OCI-LY7 (cell line): ENCODE results near the gene CFAP141. TPM values are rescaled to one million over a fixed set of nuclear protein-coding genes. Genes with fewer than 3 reads are reported as not detected.

Source experiments
- BruUV-seq: library from RNA; stranded (reverse); fragments of 400-500 nt; replicated peaks from 2 replicates; lab custom pipeline; 2021; lab: Mats Ljungman, UMichigan
- CTCF ChIA-PET: fragments of 300-600 bp; sonication (Branson Sonifier 250); formaldehyde crosslinking; loops from one replicate; lab custom pipeline; 2022; ENCODE audit warnings: antibody characterized with exemption; ENCODE audit not compliant: unreplicated experiment; lab: Charles Lee
- POLR2A ChIA-PET: fragments of 300-600 bp; sonication (Branson Sonifier 250); formaldehyde crosslinking; loops from one replicate; lab custom pipeline; 2022; ENCODE audit warnings: antibody characterized with exemption; lab: Charles Lee
- DNase-seq: peaks from one replicate; pipeline ENCODE4 v3.0.0-alpha.2; 2015; ENCODE audit warnings: low spot score
- H2AFZ ChIP-seq: fragments of 200-600 bp; sonication (generic), shearing (Covaris generic); 2 replicates; pipeline ENCODE4 v1.6.1; 2014; ENCODE audit warnings: mild to moderate bottlenecking, antibody characterized with exemption, low read length, moderate library complexity
- H3K27ac ChIP-seq: fragments of 200-600 bp; sonication (generic); 2 replicates; pipeline ENCODE4 v1.5.1; 2014; ENCODE audit warnings: mixed run types, low read depth, mild to moderate bottlenecking, moderate library complexity, low read length, inconsistent platforms; ENCODE audit not compliant: poor library complexity, severe bottlenecking
- H3K36me3 ChIP-seq: fragments of 200-600 bp; sonication (generic); 2 replicates; pipeline ENCODE4 v1.6.1; 2014; ENCODE audit warnings: mild to moderate bottlenecking, antibody characterized with exemption, low read length, moderate library complexity, mixed read lengths; ENCODE audit not compliant: insufficient read depth
- H3K4me1 ChIP-seq: fragments of 200-600 bp; sonication (generic); 2 replicates; pipeline ENCODE4 v1.5.1; 2014; ENCODE audit warnings: mild to moderate bottlenecking, low read length; ENCODE audit not compliant: insufficient read depth, poor library complexity, severe bottlenecking
- H3K4me2 ChIP-seq: fragments of 200-600 bp; sonication (generic); 2 replicates; pipeline ENCODE4 v1.6.1; 2014; ENCODE audit warnings: mild to moderate bottlenecking, low read length
- H3K4me3 ChIP-seq: fragments of 200-600 bp; sonication (generic); 2 replicates; pipeline ENCODE4 v1.5.1; 2014; ENCODE audit warnings: mild to moderate bottlenecking, low read depth, low read length; ENCODE audit not compliant: poor library complexity, severe bottlenecking
- H3K79me2 ChIP-seq: fragments of 200-600 bp; sonication (generic); 2 replicates; pipeline ENCODE4 v1.6.1; 2016; ENCODE audit warnings: low read depth, mild to moderate bottlenecking, low read length, moderate library complexity, mixed read lengths; ENCODE audit not compliant: insufficient read depth
- H3K9me2 ChIP-seq: fragments of 200-600 bp; sonication (generic); 2 replicates; pipeline ENCODE4 v1.6.1; 2016; ENCODE audit warnings: mild to moderate bottlenecking, low read length, mixed read lengths; ENCODE audit not compliant: insufficient read depth
- H3K9me3 ChIP-seq: fragments of 200-600 bp; sonication (generic); 2 replicates; pipeline ENCODE4 v1.6.1; 2014; ENCODE audit warnings: mild to moderate bottlenecking, mixed run types, low read length, mixed read lengths
- H4K20me1 ChIP-seq: fragments of 200-600 bp; sonication (generic); 2 replicates; pipeline ENCODE4 v1.6.1; 2014; ENCODE audit warnings: mild to moderate bottlenecking, antibody characterized with exemption, low read length, moderate library complexity, mixed read lengths; ENCODE audit not compliant: insufficient read depth
- EZH2phosphoT487 ChIP-seq: fragments of 200-600 bp; sonication (generic); IDR thresholded peaks from 2 replicates; pipeline ENCODE4 v1.6.1; 2018; ENCODE audit warnings: low read depth, borderline replicate concordance, mild to moderate bottlenecking, mixed run types, antibody characterized with exemption, low read length, moderate library complexity, mixed read lengths
- intact Hi-C: fragments of 100-400 bp; cut with micrococcal nuclease; formaldehyde crosslinking; loops from one replicate; pipeline ENCODE4 v1.10.0; 2022; ENCODE audit not compliant: unreplicated experiment
- total RNA-seq, 2 experiments: library from RNA; depleted of rRNA in 1 of 2; stranded (reverse); fragments of >200 nt in 1 of 2; shearing (Covaris generic) in 1 of 2; gene quantifications; 2 replicates each; pipeline ENCODE4 v1.2.3, GENCODE V29; 2014 to 2022
- TF ChIP-seq, protein P1 (sequence below): fragments of 200-600 bp; sonication (generic); conservative IDR thresholded peaks from 2 replicates; pipeline ENCODE4 v1.5.1; 2014; ENCODE audit warnings: mild to moderate bottlenecking, antibody characterized with exemption, low read length, moderate library complexity, mixed read lengths

CFAP141 gene
- total RNA-seq, 2 experiments from 2014 or later = not detected

DNA sequence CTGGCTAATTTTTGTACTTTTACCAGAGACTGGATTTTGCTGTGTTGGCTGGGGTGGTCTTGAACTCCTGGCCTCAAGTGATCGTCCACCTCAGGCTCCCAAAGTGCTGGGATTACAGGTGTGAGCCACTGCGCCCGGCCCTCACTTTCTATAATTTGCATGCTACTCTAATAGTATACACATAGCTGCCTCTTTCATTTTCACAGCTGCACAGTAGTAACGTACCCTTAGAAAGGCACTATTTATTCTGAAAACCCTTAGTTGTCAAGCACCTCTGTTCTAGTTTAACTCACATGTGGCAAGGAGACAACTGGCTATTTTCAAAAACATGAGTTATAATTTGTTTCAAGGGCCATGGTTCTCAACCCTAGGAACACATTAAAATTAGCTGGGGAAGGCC is 31.5 kb downstream of the CFAP141 start:
- TF ChIP-seq, protein P1, sequence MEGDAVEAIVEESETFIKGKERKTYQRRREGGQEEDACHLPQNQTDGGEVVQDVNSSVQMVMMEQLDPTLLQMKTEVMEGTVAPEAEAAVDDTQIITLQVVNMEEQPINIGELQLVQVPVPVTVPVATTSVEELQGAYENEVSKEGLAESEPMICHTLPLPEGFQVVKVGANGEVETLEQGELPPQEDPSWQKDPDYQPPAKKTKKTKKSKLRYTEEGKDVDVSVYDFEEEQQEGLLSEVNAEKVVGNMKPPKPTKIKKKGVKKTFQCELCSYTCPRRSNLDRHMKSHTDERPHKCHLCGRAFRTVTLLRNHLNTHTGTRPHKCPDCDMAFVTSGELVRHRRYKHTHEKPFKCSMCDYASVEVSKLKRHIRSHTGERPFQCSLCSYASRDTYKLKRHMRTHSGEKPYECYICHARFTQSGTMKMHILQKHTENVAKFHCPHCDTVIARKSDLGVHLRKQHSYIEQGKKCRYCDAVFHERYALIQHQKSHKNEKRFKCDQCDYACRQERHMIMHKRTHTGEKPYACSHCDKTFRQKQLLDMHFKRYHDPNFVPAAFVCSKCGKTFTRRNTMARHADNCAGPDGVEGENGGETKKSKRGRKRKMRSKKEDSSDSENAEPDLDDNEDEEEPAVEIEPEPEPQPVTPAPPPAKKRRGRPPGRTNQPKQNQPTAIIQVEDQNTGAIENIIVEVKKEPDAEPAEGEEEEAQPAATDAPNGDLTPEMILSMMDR = no peak
- no peak for TF ChIP-seq EZH2phosphoT487
- POLR2A ChIA-PET = no interaction called here
- no peak overlapping the region for H3K27ac ChIP-seq
- H3K4me1 ChIP-seq = peaks cover 23% of the 10 kb centered on the region
- H3K36me3 ChIP-seq = peaks cover 94% of the 10 kb centered on the region
- H3K9me3 ChIP-seq = no peaks in the 10 kb centered on the region
- H3K79me2 ChIP-seq = peaks cover 54% of the 10 kb centered on the region
- CTCF ChIA-PET = no interaction called here
- intact Hi-C loops = no loop called here
- H3K4me3 ChIP-seq = no peak overlapping the region
- no peak overlapping the region for H3K4me2 ChIP-seq
- H4K20me1 ChIP-seq = peaks cover 24% of the 10 kb centered on the region
- BruUV-seq = no TSS peak
- no peak for DNase-seq
- no peaks in the 10 kb centered on the region for H3K9me2 ChIP-seq
- H2AFZ ChIP-seq = no peak overlapping the region

DNA sequence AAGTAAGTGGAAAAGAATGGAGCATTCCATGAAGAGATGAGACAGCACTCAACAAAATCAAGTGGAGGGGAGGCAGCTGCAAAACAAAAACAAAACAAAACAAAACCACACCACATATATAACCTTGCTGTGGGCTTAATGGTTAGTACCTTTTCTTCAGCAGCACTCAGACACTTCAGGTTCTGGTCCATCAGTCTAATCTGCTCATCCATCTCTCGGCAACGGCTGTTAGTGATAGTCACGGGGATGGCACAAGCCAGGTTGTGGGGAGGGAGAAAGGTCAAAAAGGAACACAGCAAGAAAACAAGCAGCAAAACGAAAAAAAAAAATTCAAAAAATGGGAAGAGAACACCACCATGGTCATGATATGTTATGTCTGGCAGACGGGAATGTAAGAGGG is 34.3 kb downstream of the CFAP141 start:
- Histone ChIP-seq H3K4me2 (no peak overlapping the region), H3K27ac (no peak overlapping the region), H3K9me2 (no peaks in the 10 kb centered on the region), H3K9me3 (no peaks in the 10 kb centered on the region), H3K4me3 (no peak overlapping the region), H2AFZ (no peak overlapping the region), H3K4me1 (no peaks in the 10 kb centered on the region), H4K20me1 (no peaks in the 10 kb centered on the region), H3K36me3 (peaks cover 94% of the 10 kb centered on the region), H3K79me2 (peaks cover 26% of the 10 kb centered on the region)
- no peak for TF ChIP-seq EZH2phosphoT487
- TF ChIP-seq, protein P1 = no peak
- intact Hi-C loops = no loop called here
- ChIA-PET POLR2A (no interaction called here), CTCF (no interaction called here)
- no peak for DNase-seq
- no TSS peak for BruUV-seq

DNA sequence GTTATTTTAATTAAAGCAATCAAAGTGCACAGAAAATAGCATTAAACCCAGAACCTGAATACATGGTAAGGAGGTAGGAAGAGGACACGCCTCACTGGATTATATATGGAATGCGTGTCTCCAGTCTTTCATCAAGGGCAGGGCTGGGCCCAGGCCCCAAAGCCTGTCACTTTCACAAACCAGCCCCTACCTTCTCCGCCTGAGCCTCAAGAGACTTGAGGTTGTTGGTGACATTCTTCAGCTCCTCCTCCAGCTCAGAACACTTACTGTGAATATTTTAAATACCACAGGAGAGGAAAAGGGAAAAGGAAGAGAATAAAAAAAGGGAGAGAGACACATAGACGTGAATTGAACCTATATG is 34.9 kb downstream of the CFAP141 start:
- H2AFZ ChIP-seq = no peak overlapping the region
- peaks cover 94% of the 10 kb centered on the region for H3K36me3 ChIP-seq
- no peak overlapping the region for H3K4me3 ChIP-seq
- H3K9me3 ChIP-seq = no peaks in the 10 kb centered on the region
- no peak overlapping the region for H3K4me2 ChIP-seq
- H3K79me2 ChIP-seq = peaks cover 20% of the 10 kb centered on the region
- BruUV-seq = no TSS peak
- CTCF ChIA-PET = no interaction called here
- H3K27ac ChIP-seq = no peak overlapping the region
- H3K4me1 ChIP-seq = no peaks in the 10 kb centered on the region
- DNase-seq = no peak
- intact Hi-C loops = no loop called here
- H3K9me2 ChIP-seq = no peaks in the 10 kb centered on the region
- POLR2A ChIA-PET = no interaction called here
- H4K20me1 ChIP-seq = no peaks in the 10 kb centered on the region
- TF ChIP-seq, protein P1 = no peak
- no peak for TF ChIP-seq EZH2phosphoT487
